Neural cell (in vitro differentiated cells): ENCODE measurements around the gene CELF5. TPM values are rescaled to one million over a fixed set of nuclear protein-coding genes. Genes with fewer than 3 reads are reported as not detected.

Source experiments
- H2AFZ ChIP-seq: fragments of 200-600, 300-800 bp; sonication (generic), shearing (Covaris generic); 2 replicates; pipeline ENCODE4 v1.6.0; 2014; ENCODE audit warnings: low read depth, mild to moderate bottlenecking, antibody characterized with exemption, low read length, moderate library complexity
- H3F3A ChIP-seq: fragments of 200-600 bp; shearing (Covaris generic); 2 replicates; pipeline ENCODE4 v1.6.1; 2016; ENCODE audit warnings: mild to moderate bottlenecking, moderate library complexity, mixed read lengths, antibody characterized with exemption, low read length; ENCODE audit not compliant: insufficient read depth, poor library complexity, severe bottlenecking
- H3K27ac ChIP-seq: fragments of 200-600, 300-800 bp; sonication (generic), shearing (Covaris generic); 2 replicates; pipeline ENCODE4 v1.5.1; 2014; ENCODE audit warnings: mild to moderate bottlenecking, low read length, moderate library complexity
- H3K27me3 ChIP-seq: fragments of 300-800, 200-600 bp; sonication (generic), shearing (Covaris generic); 2 replicates; pipeline ENCODE4 v1.6.0; 2014; ENCODE audit warnings: mild to moderate bottlenecking, low read depth, low read length, moderate library complexity; ENCODE audit not compliant: insufficient read depth
- H3K36me3 ChIP-seq: fragments of 300-800, 200-600 bp; sonication (generic), shearing (Covaris generic); 2 replicates; pipeline ENCODE4 v1.5.1; 2014; ENCODE audit warnings: mild to moderate bottlenecking, antibody characterized with exemption, low read length, moderate library complexity; ENCODE audit not compliant: insufficient read depth
- H3K4me2 ChIP-seq: fragments of 300-800, 200-600 bp; sonication (generic), shearing (Covaris generic); 2 replicates; pipeline ENCODE4 v1.6.0; 2014; ENCODE audit warnings: mild to moderate bottlenecking, low read length
- H3K4me3 ChIP-seq: fragments of 300-800, 200-600 bp; sonication (generic), shearing (Covaris generic); 2 replicates; pipeline ENCODE4 v1.5.1; 2014; ENCODE audit warnings: mild to moderate bottlenecking, low read length, moderate library complexity
- H3K79me2 ChIP-seq: fragments of 200-600 bp; shearing (Covaris generic); replicated peaks from 2 replicates; pipeline ENCODE4 v1.6.0; 2014; ENCODE audit warnings: mild to moderate bottlenecking, low read length, moderate library complexity; ENCODE audit not compliant: insufficient read depth
- H3K9ac ChIP-seq: fragments of 300-800, 200-600 bp; sonication (generic), shearing (Covaris generic); 2 replicates; pipeline ENCODE4 v1.6.1; 2016; ENCODE audit warnings: mild to moderate bottlenecking, low read length, mixed read lengths
- H3K9me2 ChIP-seq: fragments of 200-600 bp; shearing (Covaris generic); 2 replicates; pipeline ENCODE4 v1.6.1; 2016; ENCODE audit warnings: mild to moderate bottlenecking, low read length, mixed read lengths; ENCODE audit not compliant: insufficient read depth
- H3K9me3 ChIP-seq: fragments of 200-600, 300-800 bp; sonication (generic), shearing (Covaris generic); 2 replicates; pipeline ENCODE4 v1.6.1; 2016; ENCODE audit warnings: mild to moderate bottlenecking, mixed run types, low read length, moderate library complexity, mixed read lengths
- H4K20me1 ChIP-seq: fragments of 200-600 bp; shearing (Covaris generic); 2 replicates; pipeline ENCODE4 v1.6.1; 2016; ENCODE audit warnings: mild to moderate bottlenecking, mixed run types; ENCODE audit not compliant: insufficient read depth
- EP300 ChIP-seq: fragments of 450-650 bp; conservative IDR thresholded peaks from 2 replicates; pipeline ENCODE4 v1.6.1; 2014; ENCODE audit warnings: antibody characterized with exemption, mild to moderate bottlenecking, moderate library complexity; ENCODE audit not compliant: poor library complexity, severe bottlenecking
- EZH2 ChIP-seq: fragments of 200-600, 300-800 bp; shearing (Covaris generic), sonication (generic); IDR thresholded peaks from 2 replicates; pipeline ENCODE4 v1.6.1; 2014; ENCODE audit warnings: antibody characterized with exemption, low read length, borderline replicate concordance, mild to moderate bottlenecking; ENCODE audit not compliant: insufficient read depth, poor library complexity, severe bottlenecking
- MXI1 ChIP-seq: fragments of 450-650 bp; conservative IDR thresholded peaks from 2 replicates; pipeline ENCODE4 v1.6.1; 2014; ENCODE audit warnings: antibody characterized with exemption, mild to moderate bottlenecking; ENCODE audit not compliant: poor library complexity, severe bottlenecking
- POLR2AphosphoS5 ChIP-seq: IDR thresholded peaks from 2 replicates; pipeline ENCODE4 v1.6.1; 2012
- RAD21 ChIP-seq: fragments of 450-650 bp; conservative IDR thresholded peaks from 2 replicates; pipeline ENCODE4 v1.6.1; 2014; ENCODE audit warnings: antibody characterized with exemption, mild to moderate bottlenecking, moderate library complexity
- SMC3 ChIP-seq: fragments of 450-650 bp; conservative IDR thresholded peaks from 2 replicates; pipeline ENCODE4 v1.6.1; 2014; ENCODE audit warnings: antibody characterized with exemption, mild to moderate bottlenecking, moderate library complexity; ENCODE audit not compliant: poor library complexity
- TAF1 ChIP-seq: IDR thresholded peaks from 2 replicates; pipeline ENCODE4 v1.6.1; 2012; ENCODE audit warnings: low read depth
- polyA plus RNA-seq: library from polyadenylated mRNA; depleted of rRNA; stranded (reverse); fragments of >200 nt; gene quantifications from 2 replicates; pipeline ENCODE4 v1.2.3, GENCODE V29; 2014
- TF ChIP-seq, protein P1 (sequence below): IDR thresholded peaks from 2 replicates; pipeline ENCODE4 v1.6.1; 2012; ENCODE audit warnings: borderline replicate concordance
- TF ChIP-seq, protein P2 (sequence below): fragments of 450-650 bp; IDR thresholded peaks from 2 replicates; pipeline ENCODE4 v1.5.1; 2014; ENCODE audit warnings: antibody characterized with exemption, mild to moderate bottlenecking, moderate library complexity; ENCODE audit not compliant: poor library complexity, severe bottlenecking

CELF5 gene
- polyA plus RNA-seq, 1 donor from 2014 or later: 130 TPM

DNA sequence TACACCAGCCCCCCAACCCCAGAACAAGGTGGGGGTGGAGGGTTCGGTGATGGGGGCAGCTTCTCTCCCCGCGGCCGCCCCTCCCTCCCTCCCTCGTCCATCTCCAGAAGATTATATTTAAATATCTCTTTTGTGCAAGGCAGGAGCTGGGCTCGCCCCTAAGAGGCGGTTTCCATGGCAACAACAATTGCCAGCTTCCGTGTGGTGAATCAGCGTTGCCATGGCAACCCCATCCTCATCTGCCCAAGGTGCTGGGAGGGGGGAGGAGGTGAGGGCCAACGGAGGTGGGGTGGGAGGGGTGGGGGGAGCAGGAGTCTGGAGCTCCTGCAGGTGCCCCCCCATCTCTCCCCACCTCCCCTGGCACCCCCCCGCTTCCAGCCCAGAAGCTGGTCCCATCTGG, 46.4 kb downstream of the CELF5 start:
- peak overlapping the region; percentile 62 for H3K4me3 ChIP-seq
- no peaks in the 10 kb centered on the region for H3K9me3 ChIP-seq
- peak overlapping the region; percentile 95 for H3K27ac ChIP-seq
- H3K9ac ChIP-seq: peak overlapping the region; percentile 84
- TF ChIP-seq MXI1 (no peak), TAF1 (no peak), POLR2AphosphoS5 (no peak), EZH2 (no peak), EP300 (no peak), SMC3 (no peak), RAD21 (no peak)
- TF ChIP-seq, protein P1, sequence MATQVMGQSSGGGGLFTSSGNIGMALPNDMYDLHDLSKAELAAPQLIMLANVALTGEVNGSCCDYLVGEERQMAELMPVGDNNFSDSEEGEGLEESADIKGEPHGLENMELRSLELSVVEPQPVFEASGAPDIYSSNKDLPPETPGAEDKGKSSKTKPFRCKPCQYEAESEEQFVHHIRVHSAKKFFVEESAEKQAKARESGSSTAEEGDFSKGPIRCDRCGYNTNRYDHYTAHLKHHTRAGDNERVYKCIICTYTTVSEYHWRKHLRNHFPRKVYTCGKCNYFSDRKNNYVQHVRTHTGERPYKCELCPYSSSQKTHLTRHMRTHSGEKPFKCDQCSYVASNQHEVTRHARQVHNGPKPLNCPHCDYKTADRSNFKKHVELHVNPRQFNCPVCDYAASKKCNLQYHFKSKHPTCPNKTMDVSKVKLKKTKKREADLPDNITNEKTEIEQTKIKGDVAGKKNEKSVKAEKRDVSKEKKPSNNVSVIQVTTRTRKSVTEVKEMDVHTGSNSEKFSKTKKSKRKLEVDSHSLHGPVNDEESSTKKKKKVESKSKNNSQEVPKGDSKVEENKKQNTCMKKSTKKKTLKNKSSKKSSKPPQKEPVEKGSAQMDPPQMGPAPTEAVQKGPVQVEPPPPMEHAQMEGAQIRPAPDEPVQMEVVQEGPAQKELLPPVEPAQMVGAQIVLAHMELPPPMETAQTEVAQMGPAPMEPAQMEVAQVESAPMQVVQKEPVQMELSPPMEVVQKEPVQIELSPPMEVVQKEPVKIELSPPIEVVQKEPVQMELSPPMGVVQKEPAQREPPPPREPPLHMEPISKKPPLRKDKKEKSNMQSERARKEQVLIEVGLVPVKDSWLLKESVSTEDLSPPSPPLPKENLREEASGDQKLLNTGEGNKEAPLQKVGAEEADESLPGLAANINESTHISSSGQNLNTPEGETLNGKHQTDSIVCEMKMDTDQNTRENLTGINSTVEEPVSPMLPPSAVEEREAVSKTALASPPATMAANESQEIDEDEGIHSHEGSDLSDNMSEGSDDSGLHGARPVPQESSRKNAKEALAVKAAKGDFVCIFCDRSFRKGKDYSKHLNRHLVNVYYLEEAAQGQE: no peak
- TF ChIP-seq, protein P2, sequence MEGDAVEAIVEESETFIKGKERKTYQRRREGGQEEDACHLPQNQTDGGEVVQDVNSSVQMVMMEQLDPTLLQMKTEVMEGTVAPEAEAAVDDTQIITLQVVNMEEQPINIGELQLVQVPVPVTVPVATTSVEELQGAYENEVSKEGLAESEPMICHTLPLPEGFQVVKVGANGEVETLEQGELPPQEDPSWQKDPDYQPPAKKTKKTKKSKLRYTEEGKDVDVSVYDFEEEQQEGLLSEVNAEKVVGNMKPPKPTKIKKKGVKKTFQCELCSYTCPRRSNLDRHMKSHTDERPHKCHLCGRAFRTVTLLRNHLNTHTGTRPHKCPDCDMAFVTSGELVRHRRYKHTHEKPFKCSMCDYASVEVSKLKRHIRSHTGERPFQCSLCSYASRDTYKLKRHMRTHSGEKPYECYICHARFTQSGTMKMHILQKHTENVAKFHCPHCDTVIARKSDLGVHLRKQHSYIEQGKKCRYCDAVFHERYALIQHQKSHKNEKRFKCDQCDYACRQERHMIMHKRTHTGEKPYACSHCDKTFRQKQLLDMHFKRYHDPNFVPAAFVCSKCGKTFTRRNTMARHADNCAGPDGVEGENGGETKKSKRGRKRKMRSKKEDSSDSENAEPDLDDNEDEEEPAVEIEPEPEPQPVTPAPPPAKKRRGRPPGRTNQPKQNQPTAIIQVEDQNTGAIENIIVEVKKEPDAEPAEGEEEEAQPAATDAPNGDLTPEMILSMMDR: no peak
- H3K4me2 ChIP-seq: no peak overlapping the region
- no peaks in the 10 kb centered on the region for H4K20me1 ChIP-seq
- no peaks in the 10 kb centered on the region for H3K9me2 ChIP-seq
- no peak overlapping the region for H2AFZ ChIP-seq
- no peaks in the 10 kb centered on the region for H3K27me3 ChIP-seq
- peaks cover 5% of the 10 kb centered on the region for H3K36me3 ChIP-seq
- H3K79me2 ChIP-seq: peaks cover 60% of the 10 kb centered on the region
- H3F3A ChIP-seq: no peaks in the 10 kb centered on the region

DNA sequence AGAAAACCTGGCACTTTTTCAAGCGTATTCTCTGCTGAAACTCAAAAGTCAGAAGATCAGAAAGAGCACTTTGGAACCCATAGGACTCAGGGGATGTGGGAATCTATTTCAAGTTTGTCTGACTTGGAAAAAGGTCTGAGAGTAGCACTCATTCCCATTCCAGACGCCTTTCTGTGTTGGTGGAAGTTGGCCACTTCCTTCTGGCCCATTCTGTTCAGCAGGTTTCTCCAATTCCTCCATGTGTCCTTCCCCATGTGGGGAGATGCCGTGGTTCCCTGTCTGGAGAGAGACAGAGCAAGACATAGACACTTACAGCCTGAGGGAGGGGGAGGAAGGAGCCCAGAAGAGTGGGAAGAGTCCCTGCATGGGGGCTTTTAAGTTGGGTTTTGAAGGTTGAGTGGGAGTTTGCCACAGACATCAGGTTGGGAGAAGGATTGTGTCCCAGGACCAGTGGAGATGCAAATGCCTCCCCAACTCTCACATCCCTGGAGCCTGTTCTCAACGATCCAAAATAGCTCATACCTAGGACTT, 48.0 kb downstream of the CELF5 start:
- no peak for TF ChIP-seq EZH2
- no peaks in the 10 kb centered on the region for H3K9me3 ChIP-seq
- H3K79me2 ChIP-seq: peaks cover 53% of the 10 kb centered on the region
- no peaks in the 10 kb centered on the region for H3F3A ChIP-seq
- H2AFZ ChIP-seq: no peak overlapping the region
- no peaks in the 10 kb centered on the region for H3K36me3 ChIP-seq
- no peaks in the 10 kb centered on the region for H3K9me2 ChIP-seq
- H3K4me3 ChIP-seq: no peak overlapping the region
- no peaks in the 10 kb centered on the region for H4K20me1 ChIP-seq
- H3K4me2 ChIP-seq: no peak overlapping the region
- peak overlapping the region; percentile 95 for H3K27ac ChIP-seq
- H3K9ac ChIP-seq: no peak overlapping the region
- H3K27me3 ChIP-seq: no peaks in the 10 kb centered on the region

DNA sequence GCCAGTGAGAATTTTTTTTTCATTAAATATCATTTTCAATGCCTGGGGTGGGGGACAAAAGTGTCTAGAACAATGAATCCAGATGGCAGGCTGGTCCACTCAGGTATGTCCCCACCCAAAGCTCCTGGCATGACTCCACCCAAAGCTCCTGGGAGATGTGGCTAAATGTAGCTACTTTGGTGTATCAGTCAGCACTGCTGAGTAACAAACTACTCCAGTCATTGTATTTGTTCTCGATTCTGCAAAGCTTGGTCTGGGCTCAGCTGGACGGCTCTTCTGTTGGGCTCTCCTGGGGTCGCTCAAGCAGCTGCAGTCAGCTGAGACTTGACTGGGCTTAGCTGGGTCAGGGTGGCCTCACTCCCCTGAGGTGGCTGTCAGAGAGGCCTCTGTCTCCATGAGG, 48.5 kb downstream of the CELF5 start:
- Histone ChIP-seq H3K9me3 (no peaks in the 10 kb centered on the region), H3K36me3 (no peaks in the 10 kb centered on the region), H4K20me1 (no peaks in the 10 kb centered on the region), H3K9me2 (no peaks in the 10 kb centered on the region), H3K9ac (peak overlapping the region; percentile 78), H3K27me3 (no peaks in the 10 kb centered on the region), H3K79me2 (peaks cover 50% of the 10 kb centered on the region), H3K4me3 (peak overlapping the region; percentile 68), H3K4me2 (no peak overlapping the region), H3F3A (no peaks in the 10 kb centered on the region), H2AFZ (no peak overlapping the region), H3K27ac (peak overlapping the region; percentile 95)
- no peak for TF ChIP-seq EP300
